Breast epithelium (tissue), 3 donors: ENCODE measurements around the gene SLC35C1.

Source experiments
- POLR2A ChIP-seq: fragments of 450-650 bp; IDR thresholded peaks from one replicate; pipeline ENCODE4 v1.6.1; 2016; ENCODE audit warnings: antibody characterized with exemption, mild to moderate bottlenecking, moderate library complexity
- TF ChIP-seq, protein P1 (sequence below), 3 donors: fragments of 450-650 bp; IDR thresholded peaks; one replicate each; pipeline ENCODE4 v1.5.1; 2016 to 2017; ENCODE audit warnings: antibody characterized with exemption in 3 of 3, mild to moderate bottlenecking in 3 of 3, moderate library complexity in 3 of 3

DNA sequence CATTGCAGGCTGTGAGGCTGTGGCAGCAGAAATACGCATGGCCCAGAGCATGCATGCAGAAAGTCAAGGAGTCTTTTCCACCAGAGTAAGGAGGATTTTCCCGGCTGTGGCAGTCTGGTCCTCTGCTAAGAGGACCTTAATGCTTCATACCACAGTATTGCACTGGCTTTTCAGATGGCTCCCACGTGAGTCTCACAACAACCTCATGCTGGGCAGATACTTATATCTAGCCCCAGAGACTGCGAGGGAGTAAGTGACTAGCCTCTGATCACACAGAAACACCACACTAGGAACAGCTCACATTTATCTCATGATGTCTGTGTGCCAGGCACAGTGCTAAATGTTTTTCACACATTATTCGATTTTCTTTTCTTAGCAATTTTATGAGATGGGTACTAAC lies 50.4 kb downstream of the SLC35C1 start:
- TF ChIP-seq, protein P1, sequence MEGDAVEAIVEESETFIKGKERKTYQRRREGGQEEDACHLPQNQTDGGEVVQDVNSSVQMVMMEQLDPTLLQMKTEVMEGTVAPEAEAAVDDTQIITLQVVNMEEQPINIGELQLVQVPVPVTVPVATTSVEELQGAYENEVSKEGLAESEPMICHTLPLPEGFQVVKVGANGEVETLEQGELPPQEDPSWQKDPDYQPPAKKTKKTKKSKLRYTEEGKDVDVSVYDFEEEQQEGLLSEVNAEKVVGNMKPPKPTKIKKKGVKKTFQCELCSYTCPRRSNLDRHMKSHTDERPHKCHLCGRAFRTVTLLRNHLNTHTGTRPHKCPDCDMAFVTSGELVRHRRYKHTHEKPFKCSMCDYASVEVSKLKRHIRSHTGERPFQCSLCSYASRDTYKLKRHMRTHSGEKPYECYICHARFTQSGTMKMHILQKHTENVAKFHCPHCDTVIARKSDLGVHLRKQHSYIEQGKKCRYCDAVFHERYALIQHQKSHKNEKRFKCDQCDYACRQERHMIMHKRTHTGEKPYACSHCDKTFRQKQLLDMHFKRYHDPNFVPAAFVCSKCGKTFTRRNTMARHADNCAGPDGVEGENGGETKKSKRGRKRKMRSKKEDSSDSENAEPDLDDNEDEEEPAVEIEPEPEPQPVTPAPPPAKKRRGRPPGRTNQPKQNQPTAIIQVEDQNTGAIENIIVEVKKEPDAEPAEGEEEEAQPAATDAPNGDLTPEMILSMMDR (IDR thresholded peaks at IDR 0.05) = no peak
- no peak for TF ChIP-seq POLR2A
